Gastroesophageal sphincter (tissue), 4 donors: ENCODE measurements around the gene SMG6. TPM values are rescaled to one million over a fixed set of nuclear protein-coding genes. Genes with fewer than 3 reads are reported as not detected.

Source experiments
- ATAC-seq: fragments of 150-250 bp; one replicate; pipeline ENCODE4 v1.9.1; 2016; ENCODE audit warnings: mild to moderate bottlenecking, moderate library complexity
- H3K27ac ChIP-seq, 4 donors: fragments of 200-600 bp; sonication (generic) in 3 of 4; 1 replicate in 3 of 4; 2 replicates in 1 of 4; pipeline ENCODE4 v1.5.1; 2016 to 2019
- H3K27me3 ChIP-seq: fragments of 200-600 bp; sonication (generic); one replicate; pipeline ENCODE4 v1.5.1; 2019
- H3K36me3 ChIP-seq, 2 donors: fragments of 200-600 bp; sonication (generic); one replicate each; pipeline ENCODE4 v1.5.1; 2019; ENCODE audit warnings: control low read depth in 1 of 2
- H3K4me1 ChIP-seq, 3 donors: fragments of 200-600 bp; sonication (generic); 1 replicate in 2 of 3; 2 replicates in 1 of 3; pipeline ENCODE4 v1.5.1; 2016 to 2019; ENCODE audit warnings: control low read depth in 2 of 3
- H3K4me3 ChIP-seq, 2 donors: fragments of 200-600 bp; sonication (generic); one replicate each; pipeline ENCODE4 v1.5.1; 2019; ENCODE audit warnings: mild to moderate bottlenecking in 1 of 2, moderate library complexity in 1 of 2
- H3K9me3 ChIP-seq, 3 donors: fragments of 200-600 bp; sonication (generic); one replicate each; pipeline ENCODE4 v1.5.1; 2017 to 2019; ENCODE audit warnings: control low read depth in 2 of 3
- CTCF ChIP-seq, 4 experiments: fragments of 200-600 bp in 2 of 4; fragments of 450-650 bp in 2 of 4; sonication (generic) in 1 of 4; IDR thresholded peaks; one replicate each; pipeline ENCODE4 v1.5.1; 2017 to 2019; ENCODE audit warnings: antibody characterized with exemption in 4 of 4, mild to moderate bottlenecking in 2 of 4, moderate library complexity in 2 of 4
- EP300 ChIP-seq: sonication (generic); formaldehyde crosslinking; IDR thresholded peaks from one replicate; pipeline ENCODE4 v1.6.1; 2017; ENCODE audit warnings: antibody characterized with exemption, mild to moderate bottlenecking
- POLR2A ChIP-seq, 2 donors: fragments of 450-650 bp; IDR thresholded peaks; one replicate each; pipeline ENCODE4 v1.6.1; 2017; ENCODE audit warnings: antibody characterized with exemption in 2 of 2, mild to moderate bottlenecking in 2 of 2, moderate library complexity in 1 of 2
- POLR2AphosphoS5 ChIP-seq: sonication (generic); formaldehyde crosslinking; IDR thresholded peaks from one replicate; pipeline ENCODE4 v1.6.1; 2017; ENCODE audit warnings: antibody characterized with exemption
- WGBS, 2 donors: methylation state at CpG; one replicate each; pipeline ENCODE4 v1.1.5; 2018; ENCODE audit warnings: low coverage in 1 of 2; 5-methylcytosine and 5-hydroxymethylcytosine counted together
- total RNA-seq, 4 donors: library from RNA; depleted of rRNA; stranded (reverse); fragments of >200 nt; gene quantifications; one replicate each; pipeline ENCODE4 v1.1.0, GENCODE V29; 2016

The SMG6 gene
- total RNA-seq, 4 donors from 2014 or later, result 27.2 to 75.5 (median 43.9) TPM

GRCh38 chr17:2019723-2020122 lies 283.9 kb downstream of the SMG6 start:
- H3K36me3 ChIP-seq, result no peaks in the 10 kb centered on the region
- WGBS, 2 donors, result 60 to 90% methylated on average over 3 to 4 of the region's 8 CpGs
- ATAC-seq, result no peak
- H3K27me3 ChIP-seq, result peaks cover 56% of the 10 kb centered on the region
- H3K9me3 ChIP-seq, result no peaks in the 10 kb centered on the region
- no peak overlapping the region for H3K27ac ChIP-seq
- no peak overlapping the region for H3K4me3 ChIP-seq
- TF ChIP-seq POLR2A (IDR thresholded peaks at IDR 0.05) (no peak), CTCF (IDR thresholded peaks at IDR 0.05) (no peak)
- H3K4me1 ChIP-seq, result peaks cover 0 to 18% (median 12%) of the 10 kb centered on the region in 3 donors

GRCh38 chr17:2018716-2019510 lies 284.7 kb downstream of the SMG6 start:
- H3K9me3 ChIP-seq, result no peaks in the 10 kb centered on the region
- peaks cover 48% of the 10 kb centered on the region for H3K27me3 ChIP-seq
- no peak for ATAC-seq
- no peak overlapping the region for H3K4me3 ChIP-seq
- no peaks in the 10 kb centered on the region for H3K36me3 ChIP-seq
- WGBS, 2 donors, result 56 to 75% methylated on average over 17 to 21 of the region's 24 CpGs
- peaks cover 0 to 9% (median 4%) of the 10 kb centered on the region in 3 donors for H3K4me1 ChIP-seq
- TF ChIP-seq CTCF (IDR thresholded peaks at IDR 0.05) (no peak), POLR2AphosphoS5 (no peak), POLR2A (IDR thresholded peaks at IDR 0.05) (no peak), EP300 (no peak)
- H3K27ac ChIP-seq, result no peak overlapping the region

GRCh38 chr17:2017274-2017941 lies 286.2 kb downstream of the SMG6 start:
- WGBS, 2 donors, result 87 to 100% methylated on average over 1 to 10 of the region's 19 CpGs
- no peaks in the 10 kb centered on the region for H3K36me3 ChIP-seq
- no peak overlapping the region for H3K27ac ChIP-seq
- ATAC-seq, result no peak
- H3K9me3 ChIP-seq, result no peaks in the 10 kb centered on the region
- H3K4me1 ChIP-seq, result peaks cover 0 to under 1% (median 0%) of the 10 kb centered on the region in 3 donors
- H3K4me3 ChIP-seq, result no peak overlapping the region
- TF ChIP-seq EP300, result no peak
- no peak for TF ChIP-seq POLR2AphosphoS5
- no peak for TF ChIP-seq POLR2A (IDR thresholded peaks at IDR 0.05)
- TF ChIP-seq CTCF (IDR thresholded peaks at IDR 0.05), result no peak
- H3K27me3 ChIP-seq, result peaks cover 33% of the 10 kb centered on the region

GRCh38 chr17:2016494-2016893 lies 287.1 kb downstream of the SMG6 start:
- Histone ChIP-seq H3K9me3 (no peaks in the 10 kb centered on the region), H3K4me1 (peaks cover 0 to 10% (median 0%) of the 10 kb centered on the region in 3 donors), H3K27me3 (peaks cover 32% of the 10 kb centered on the region), H3K27ac (no peak overlapping the region), H3K36me3 (no peaks in the 10 kb centered on the region), H3K4me3 (no peak overlapping the region)
- TF ChIP-seq EP300 (no peak), CTCF (IDR thresholded peaks at IDR 0.05) (no peak), POLR2A (IDR thresholded peaks at IDR 0.05) (no peak), POLR2AphosphoS5 (no peak)
- ATAC-seq, result no peak
- WGBS, 2 donors, result 80 to 100% methylated on average over 3 to 7 of the region's 20 CpGs
